SK-N-MC (cell line): ENCODE data around the gene XXYLT1.

Experiments used
- EZH2 ChIP-seq: fragments of 200-600 bp; sonication (generic); IDR thresholded peaks from one replicate; pipeline ENCODE4 v1.6.1; 2017; ENCODE audit warnings: antibody characterized with exemption
- POLR2AphosphoS5 ChIP-seq: IDR thresholded peaks from 2 replicates; pipeline ENCODE4 v1.6.1; 2012; ENCODE audit warnings: mild to moderate bottlenecking, low read depth, low read length, borderline replicate concordance

- TF ChIP-seq EZH2 (no peak), POLR2AphosphoS5 (no peak)
Measured at GRCh38 chr3:195124378-195124992, 146.5 kb downstream of the XXYLT1 start.
